ENCODE results near the gene OR6M1.

DNA sequence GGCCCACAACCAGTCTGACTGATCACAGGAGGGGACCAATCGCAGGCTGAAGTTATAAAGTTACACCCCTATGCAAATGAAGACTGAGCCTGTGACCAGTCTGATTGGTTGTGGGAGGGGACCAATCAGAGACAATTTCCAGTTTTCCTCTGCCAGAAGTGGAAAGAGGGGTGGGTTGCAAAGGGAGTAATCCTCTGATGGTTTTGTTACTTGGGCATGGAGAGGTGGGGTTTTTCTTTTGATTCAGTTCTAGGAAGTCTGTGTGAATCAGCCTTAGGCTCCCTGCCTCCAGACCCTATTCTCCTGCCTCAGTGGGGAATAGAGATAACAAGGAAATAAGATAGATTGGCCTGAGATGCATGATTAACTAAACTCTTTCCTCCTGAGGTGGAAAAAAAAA lies 9.9 kb downstream of the OR6M1 start:
- TF ChIP-seq, protein P1, sequence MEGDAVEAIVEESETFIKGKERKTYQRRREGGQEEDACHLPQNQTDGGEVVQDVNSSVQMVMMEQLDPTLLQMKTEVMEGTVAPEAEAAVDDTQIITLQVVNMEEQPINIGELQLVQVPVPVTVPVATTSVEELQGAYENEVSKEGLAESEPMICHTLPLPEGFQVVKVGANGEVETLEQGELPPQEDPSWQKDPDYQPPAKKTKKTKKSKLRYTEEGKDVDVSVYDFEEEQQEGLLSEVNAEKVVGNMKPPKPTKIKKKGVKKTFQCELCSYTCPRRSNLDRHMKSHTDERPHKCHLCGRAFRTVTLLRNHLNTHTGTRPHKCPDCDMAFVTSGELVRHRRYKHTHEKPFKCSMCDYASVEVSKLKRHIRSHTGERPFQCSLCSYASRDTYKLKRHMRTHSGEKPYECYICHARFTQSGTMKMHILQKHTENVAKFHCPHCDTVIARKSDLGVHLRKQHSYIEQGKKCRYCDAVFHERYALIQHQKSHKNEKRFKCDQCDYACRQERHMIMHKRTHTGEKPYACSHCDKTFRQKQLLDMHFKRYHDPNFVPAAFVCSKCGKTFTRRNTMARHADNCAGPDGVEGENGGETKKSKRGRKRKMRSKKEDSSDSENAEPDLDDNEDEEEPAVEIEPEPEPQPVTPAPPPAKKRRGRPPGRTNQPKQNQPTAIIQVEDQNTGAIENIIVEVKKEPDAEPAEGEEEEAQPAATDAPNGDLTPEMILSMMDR (IDR thresholded peaks at IDR 0.05; ENCODE audit: low read length), result no peak
- no peak for TF ChIP-seq EZH2 (optimal IDR thresholded peaks at IDR 0.05; ENCODE audit: low read depth, low read length)

All from MM.1S (cell line).